Endodermal cell (in vitro differentiated cells): ENCODE data around the gene STAMBPL1. TPM values are rescaled to one million over a fixed set of nuclear protein-coding genes. Genes with fewer than 3 reads are reported as not detected.

Source experiments
- DNase-seq: peaks from one replicate; pipeline ENCODE4 v3.0.0-alpha.2; 2017
- H3K27ac ChIP-seq: 2 replicates; pipeline ENCODE4 v1.5.1; 2013; ENCODE audit warnings: mild to moderate bottlenecking, low read depth, low read length, moderate library complexity
- H3K27me3 ChIP-seq: 2 replicates; pipeline ENCODE4 v1.6.1; 2013; ENCODE audit warnings: mild to moderate bottlenecking, low read length, moderate library complexity; ENCODE audit not compliant: insufficient read depth, control insufficient read depth, poor library complexity, severe bottlenecking
- H3K36me3 ChIP-seq: 2 replicates; pipeline ENCODE4 v1.7.0; 2013; ENCODE audit warnings: mild to moderate bottlenecking, low read length, moderate library complexity; ENCODE audit not compliant: control insufficient read depth, insufficient read depth
- H3K4me1 ChIP-seq: one replicate; pipeline ENCODE4 v1.7.0; 2013; ENCODE audit warnings: low read length; ENCODE audit not compliant: control insufficient read depth, insufficient read depth
- H3K4me3 ChIP-seq: 2 replicates; pipeline ENCODE4 v1.5.1; 2013; ENCODE audit warnings: mild to moderate bottlenecking, low read length, moderate library complexity
- H3K9ac ChIP-seq: 2 replicates; pipeline ENCODE4 v1.6.1; 2013; ENCODE audit warnings: mild to moderate bottlenecking, low read length, moderate library complexity; ENCODE audit not compliant: poor library complexity, severe bottlenecking; ENCODE audit errors: extremely low read depth
- H3K9me3 ChIP-seq: 2 replicates; pipeline ENCODE4 v1.6.1; 2013; ENCODE audit warnings: mild to moderate bottlenecking, low read length, moderate library complexity; ENCODE audit not compliant: control insufficient read depth
- H3K27ac Mint-ChIP-seq: 2 replicates; pipeline ENCODE4 v1.8.0; 2020; ENCODE audit warnings: mixed read lengths
- H3K27me3 Mint-ChIP-seq: 2 replicates; pipeline ENCODE4 v1.8.0; 2021; ENCODE audit warnings: mild to moderate bottlenecking, mixed read lengths; ENCODE audit not compliant: insufficient read depth
- H3K36me3 Mint-ChIP-seq: 2 replicates; pipeline ENCODE4 v1.8.0; 2020; ENCODE audit warnings: low read depth, mixed read lengths
- H3K4me1 Mint-ChIP-seq: 2 replicates; pipeline ENCODE4 v1.8.0; 2020; ENCODE audit warnings: mixed read lengths
- H3K4me3 Mint-ChIP-seq: 2 replicates; pipeline ENCODE4 v1.8.0; 2020; ENCODE audit warnings: mild to moderate bottlenecking, moderate library complexity, mixed read lengths
- H3K9me3 Mint-ChIP-seq: 2 replicates; pipeline ENCODE4 v1.8.0; 2020; ENCODE audit warnings: mild to moderate bottlenecking, mixed read lengths
- WGBS, 2 experiments: methylation state at CpG; one replicate each; pipeline versions ENCODE4 v1.1.5 to v1.1.7; 2013; ENCODE audit warnings: missing lambda C conversion rate in 2 of 2, mixed read lengths in 1 of 2; ENCODE audit not compliant: insufficient coverage in 1 of 2, insufficient read length in 1 of 2; 5-methylcytosine and 5-hydroxymethylcytosine counted together
- total RNA-seq, 2 donors: library from RNA; stranded (reverse); fragmentation: NEBNext Ultra II Directional in 1 of 2; extraction: Animal tissue kit (Norgen Biotek cat#: 25700) in 1 of 2; gene quantifications; 2 replicates in 1 of 2; 3 replicates in 1 of 2; pipeline ENCODE4 v1.2.1, GENCODE V29; 2021
- TF ChIP-seq, protein P1 (sequence below): fragments of 200-600 bp; sonication (generic); conservative IDR thresholded peaks from 2 replicates; pipeline ENCODE4 v1.5.0; 2021; ENCODE audit warnings: antibody characterized with exemption, mild to moderate bottlenecking

The STAMBPL1 gene
- total RNA-seq, 2 donors from 2014 or later: 1.2 to 4.1 TPM

DNA sequence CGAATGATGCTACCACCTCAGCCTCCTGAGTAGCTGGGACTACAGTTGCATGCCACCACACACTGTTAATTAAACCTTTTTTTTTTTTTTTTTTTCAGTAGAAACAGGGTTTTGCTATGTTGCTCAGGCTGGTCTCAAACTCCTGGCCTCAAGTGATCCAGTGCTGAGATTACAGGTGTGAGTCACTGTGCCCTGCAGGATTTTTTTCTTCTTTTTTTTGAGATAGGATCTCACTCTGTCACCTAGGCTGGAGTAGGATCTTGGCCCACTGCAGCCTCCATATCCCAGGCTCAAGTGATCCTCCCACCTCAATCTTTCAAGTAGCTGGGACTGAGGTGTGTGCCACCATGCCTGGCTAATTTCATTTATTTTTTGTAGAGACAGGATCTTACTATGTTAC is 66.2 kb downstream of the STAMBPL1 start:
- Histone ChIP-seq H3K27ac (no peak overlapping the region), H3K9me3 (no peaks in the 10 kb centered on the region), H3K27me3 (no peaks in the 10 kb centered on the region), H3K4me3 (no peak overlapping the region), H3K4me1 (no peaks in the 10 kb centered on the region), H3K9ac (no peak overlapping the region), H3K36me3 (no peaks in the 10 kb centered on the region)
- H3K27ac Mint-ChIP-seq: no peak overlapping the region
- no peak for DNase-seq
- H3K9me3 Mint-ChIP-seq: no peaks in the 10 kb centered on the region
- H3K36me3 Mint-ChIP-seq: no peaks in the 10 kb centered on the region
- 100% methylated on average over 1 of the region's 1 CpG for WGBS, 2 experiments
- no peaks in the 10 kb centered on the region for H3K27me3 Mint-ChIP-seq
- no peaks in the 10 kb centered on the region for H3K4me1 Mint-ChIP-seq
- TF ChIP-seq, protein P1, sequence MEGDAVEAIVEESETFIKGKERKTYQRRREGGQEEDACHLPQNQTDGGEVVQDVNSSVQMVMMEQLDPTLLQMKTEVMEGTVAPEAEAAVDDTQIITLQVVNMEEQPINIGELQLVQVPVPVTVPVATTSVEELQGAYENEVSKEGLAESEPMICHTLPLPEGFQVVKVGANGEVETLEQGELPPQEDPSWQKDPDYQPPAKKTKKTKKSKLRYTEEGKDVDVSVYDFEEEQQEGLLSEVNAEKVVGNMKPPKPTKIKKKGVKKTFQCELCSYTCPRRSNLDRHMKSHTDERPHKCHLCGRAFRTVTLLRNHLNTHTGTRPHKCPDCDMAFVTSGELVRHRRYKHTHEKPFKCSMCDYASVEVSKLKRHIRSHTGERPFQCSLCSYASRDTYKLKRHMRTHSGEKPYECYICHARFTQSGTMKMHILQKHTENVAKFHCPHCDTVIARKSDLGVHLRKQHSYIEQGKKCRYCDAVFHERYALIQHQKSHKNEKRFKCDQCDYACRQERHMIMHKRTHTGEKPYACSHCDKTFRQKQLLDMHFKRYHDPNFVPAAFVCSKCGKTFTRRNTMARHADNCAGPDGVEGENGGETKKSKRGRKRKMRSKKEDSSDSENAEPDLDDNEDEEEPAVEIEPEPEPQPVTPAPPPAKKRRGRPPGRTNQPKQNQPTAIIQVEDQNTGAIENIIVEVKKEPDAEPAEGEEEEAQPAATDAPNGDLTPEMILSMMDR: no peak
- no peak overlapping the region for H3K4me3 Mint-ChIP-seq

DNA sequence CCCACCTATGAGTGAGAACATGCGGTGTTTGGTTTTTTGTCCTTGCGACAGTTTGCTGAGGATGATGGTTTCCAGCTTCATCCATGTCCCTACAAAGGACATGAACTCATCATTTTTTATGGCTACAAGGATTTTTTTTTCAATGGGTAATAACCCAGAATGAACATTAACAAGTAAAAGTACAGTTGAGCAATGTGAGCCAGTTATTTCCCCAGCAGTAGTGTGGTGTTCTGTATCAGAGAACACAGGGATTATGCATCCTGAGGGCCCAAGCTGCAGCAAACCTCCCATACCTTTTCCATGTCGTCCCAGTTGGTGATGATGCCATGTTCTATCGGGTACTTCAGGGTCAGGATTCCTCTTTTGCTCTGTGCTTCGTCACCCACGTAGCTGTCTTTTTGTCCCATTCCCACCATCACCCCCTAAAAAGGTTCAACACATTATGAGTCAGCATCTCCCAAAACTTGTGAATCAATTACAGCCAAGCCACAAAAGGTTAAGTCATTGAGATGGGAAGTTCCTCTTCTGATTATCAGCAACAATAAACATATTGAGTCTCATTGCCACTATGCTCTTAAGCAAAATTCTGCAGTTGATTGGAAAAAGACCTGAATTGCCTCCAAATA is 67.0 kb downstream of the STAMBPL1 start:
- 83 to 96% methylated on average over 1 to 4 of the region's 6 CpGs for WGBS, 2 experiments
- Histone ChIP-seq H3K27me3 (no peaks in the 10 kb centered on the region), H3K9me3 (no peaks in the 10 kb centered on the region), H3K4me1 (no peaks in the 10 kb centered on the region), H3K36me3 (no peaks in the 10 kb centered on the region), H3K4me3 (no peak overlapping the region), H3K9ac (no peak overlapping the region), H3K27ac (no peak overlapping the region)
- H3K4me1 Mint-ChIP-seq: no peaks in the 10 kb centered on the region
- TF ChIP-seq, protein P1: no peak
- no peak for DNase-seq
- no peaks in the 10 kb centered on the region for H3K27me3 Mint-ChIP-seq
- no peaks in the 10 kb centered on the region for H3K36me3 Mint-ChIP-seq
- no peaks in the 10 kb centered on the region for H3K9me3 Mint-ChIP-seq
- H3K27ac Mint-ChIP-seq: no peak overlapping the region
- H3K4me3 Mint-ChIP-seq: no peak overlapping the region

- Histone ChIP-seq H3K36me3 (no peaks in the 10 kb centered on the region), H3K9me3 (no peaks in the 10 kb centered on the region), H3K4me3 (no peak overlapping the region), H3K4me1 (no peaks in the 10 kb centered on the region), H3K9ac (no peak overlapping the region), H3K27ac (no peak overlapping the region), H3K27me3 (no peaks in the 10 kb centered on the region)
- Mint-ChIP-seq H3K27me3 (no peaks in the 10 kb centered on the region), H3K4me3 (no peak overlapping the region), H3K27ac (no peak overlapping the region), H3K36me3 (no peaks in the 10 kb centered on the region), H3K4me1 (no peaks in the 10 kb centered on the region), H3K9me3 (no peaks in the 10 kb centered on the region)
- DNase-seq: no peak
- TF ChIP-seq, protein P1: no peak
- 90 to 98% methylated on average over 2 of the region's 2 CpGs for WGBS, 2 experiments
These were observed 69.0 kb downstream of the STAMBPL1 start for GRCh38 chr10:88949051-88949450.
